H9 (cell line): ENCODE data around the gene CLK4. TPM values are rescaled to one million over a fixed set of nuclear protein-coding genes. Genes with fewer than 3 reads are reported as not detected.
A peak's percentile ranks its signal among the peaks of the same experiment; 100 is the strongest.

Experiments used
- DNase-seq: peaks from one replicate; pipeline ENCODE4 v3.0.0-alpha.2; 2017
- H2AFZ ChIP-seq: one replicate; pipeline ENCODE4 v1.6.1; 2013; ENCODE audit warnings: mild to moderate bottlenecking, low read length, control low read depth, moderate library complexity
- H2AK5ac ChIP-seq: 2 replicates; pipeline ENCODE4 v1.6.1; 2013; ENCODE audit warnings: low read length, control low read depth, mixed read lengths; ENCODE audit not compliant: insufficient read length
- H2BK120ac ChIP-seq: one replicate; pipeline ENCODE4 v1.6.1; 2013; ENCODE audit warnings: low read depth, mild to moderate bottlenecking, low read length, control low read depth, inconsistent platforms; ENCODE audit not compliant: poor library complexity, severe bottlenecking
- H2BK12ac ChIP-seq: 2 replicates; pipeline ENCODE4 v1.6.1; 2013; ENCODE audit warnings: low read length, control low read depth, mixed read lengths, low read depth; ENCODE audit not compliant: insufficient read length
- H2BK15ac ChIP-seq: 2 replicates; pipeline ENCODE4 v1.6.1; 2013; ENCODE audit warnings: low read depth, low read length, control low read depth
- H2BK20ac ChIP-seq: one replicate; pipeline ENCODE4 v1.6.1; 2013; ENCODE audit warnings: low read depth, mild to moderate bottlenecking, low read length, control low read depth, inconsistent platforms; ENCODE audit not compliant: poor library complexity, severe bottlenecking
- H2BK5ac ChIP-seq: 2 replicates; pipeline ENCODE4 v1.6.1; 2013; ENCODE audit warnings: low read length, control low read depth, mixed read lengths; ENCODE audit not compliant: insufficient read length
- H3K14ac ChIP-seq: 2 replicates; pipeline ENCODE4 v1.6.1; 2013; ENCODE audit warnings: low read length, control low read depth; ENCODE audit not compliant: insufficient read depth
- H3K18ac ChIP-seq: 2 replicates; pipeline ENCODE4 v1.6.1; 2013; ENCODE audit warnings: low read depth, mild to moderate bottlenecking, mixed read lengths, low read length, control low read depth; ENCODE audit not compliant: insufficient read length
- H3K23ac ChIP-seq: 2 replicates; pipeline ENCODE4 v1.6.1; 2013; ENCODE audit warnings: low read length, control low read depth, mixed read lengths, low read depth; ENCODE audit not compliant: insufficient read length
- H3K23me2 ChIP-seq: 2 replicates; pipeline ENCODE4 v1.6.1; 2013; ENCODE audit warnings: low read depth, mild to moderate bottlenecking, mixed read lengths, low read length, control low read depth; ENCODE audit not compliant: insufficient read length, poor library complexity, severe bottlenecking
- H3K27ac ChIP-seq: 2 replicates; pipeline ENCODE4 v1.5.1; 2013; ENCODE audit warnings: low read length, control low read depth, mixed read lengths, low read depth; ENCODE audit not compliant: insufficient read length
- H3K27me3 ChIP-seq: 2 replicates; pipeline ENCODE4 v1.6.1; 2013; ENCODE audit warnings: low read length, control low read depth, inconsistent platforms; ENCODE audit not compliant: insufficient read depth
- H3K4ac ChIP-seq: 2 replicates; pipeline ENCODE4 v1.6.1; 2013; ENCODE audit warnings: low read depth, mild to moderate bottlenecking, control low read depth, inconsistent platforms, low read length, moderate library complexity
- H3K4me1 ChIP-seq: 2 replicates; pipeline ENCODE4 v1.6.1; 2013; ENCODE audit warnings: low read length, control low read depth, inconsistent platforms; ENCODE audit not compliant: insufficient read depth
- H3K4me2 ChIP-seq: 2 replicates; pipeline ENCODE4 v1.6.1; 2013; ENCODE audit warnings: low read length, control low read depth, mixed read lengths; ENCODE audit not compliant: insufficient read length, insufficient read depth
- H3K56ac ChIP-seq: 2 replicates; pipeline ENCODE4 v1.6.1; 2013; ENCODE audit warnings: low read depth, mild to moderate bottlenecking, mixed read lengths, low read length, control low read depth; ENCODE audit not compliant: insufficient read length
- H3K79me1 ChIP-seq: 2 replicates; pipeline ENCODE4 v1.6.1; 2013; ENCODE audit warnings: low read depth, mild to moderate bottlenecking, moderate library complexity, low read length, control low read depth, inconsistent platforms; ENCODE audit not compliant: insufficient read depth, poor library complexity, severe bottlenecking
- H3K79me2 ChIP-seq: 2 replicates; pipeline ENCODE4 v1.6.1; 2013; ENCODE audit warnings: low read length, control low read depth, inconsistent platforms; ENCODE audit not compliant: insufficient read depth
- H3K9ac ChIP-seq: 2 replicates; pipeline ENCODE4 v1.6.1; 2013; ENCODE audit warnings: low read length, control low read depth, mixed read lengths; ENCODE audit not compliant: insufficient read length; ENCODE audit errors: extremely low read depth
- H3K9me3 ChIP-seq: one replicate; pipeline ENCODE4 v1.6.1; 2013; ENCODE audit warnings: low read depth, low read length, inconsistent platforms; ENCODE audit not compliant: control insufficient read depth
- H3T11ph ChIP-seq: one replicate; pipeline ENCODE4 v1.6.1; 2013; ENCODE audit warnings: mild to moderate bottlenecking, low read length, control low read depth, inconsistent platforms
- H4K20me1 ChIP-seq: one replicate; pipeline ENCODE4 v1.6.1; 2013; ENCODE audit not compliant: control insufficient read depth, insufficient read length, insufficient read depth
- H4K5ac ChIP-seq: 2 replicates; pipeline ENCODE4 v1.6.1; 2013; ENCODE audit warnings: low read depth, mild to moderate bottlenecking, mixed read lengths, low read length, control low read depth; ENCODE audit not compliant: insufficient read length
- H4K8ac ChIP-seq: replicated peaks from 2 replicates; pipeline ENCODE4 v1.6.1; 2013; ENCODE audit warnings: low read length, control low read depth, mixed read lengths, low read depth; ENCODE audit not compliant: insufficient read length
- H4K91ac ChIP-seq: 2 replicates; pipeline ENCODE4 v1.6.1; 2013; ENCODE audit warnings: low read depth, mild to moderate bottlenecking, moderate library complexity, mixed read lengths, low read length, control low read depth; ENCODE audit not compliant: insufficient read length
- H3K27ac Mint-ChIP-seq, 3 experiments: 2 replicates in 2 of 3; 3 replicates in 1 of 3; pipeline ENCODE4 v1.8.0; 2020 to 2021; ENCODE audit warnings: mixed read lengths in 3 of 3, mild to moderate bottlenecking in 1 of 3, moderate library complexity in 1 of 3
- H3K27me3 Mint-ChIP-seq: 2 replicates; pipeline ENCODE4 v1.8.0; 2021; ENCODE audit warnings: low read depth, mild to moderate bottlenecking, moderate library complexity, mixed read lengths
- H3K36me3 Mint-ChIP-seq, 3 experiments: 2 replicates in 2 of 3; 3 replicates in 1 of 3; pipeline ENCODE4 v1.8.0; 2020 to 2021; ENCODE audit warnings: low read depth in 3 of 3, mixed read lengths in 3 of 3; ENCODE audit not compliant: insufficient read depth in 1 of 3
- H3K4me1 Mint-ChIP-seq, 2 experiments: 2 replicates each; pipeline ENCODE4 v1.8.0; 2020; ENCODE audit warnings: mixed read lengths in 2 of 2
- H3K4me3 Mint-ChIP-seq, 2 experiments: 2 replicates in 1 of 2; 3 replicates in 1 of 2; pipeline ENCODE4 v1.8.0; 2020 to 2021; ENCODE audit warnings: mild to moderate bottlenecking in 2 of 2, mixed read lengths in 2 of 2, moderate library complexity in 1 of 2
- H3K9me3 Mint-ChIP-seq, 2 experiments: 2 replicates in 1 of 2; 3 replicates in 1 of 2; pipeline ENCODE4 v1.8.0; 2020; ENCODE audit warnings: mild to moderate bottlenecking in 2 of 2, mixed read lengths in 2 of 2, moderate library complexity in 1 of 2
- CTCF ChIP-seq: fragments of 200-600 bp; sonication (generic); conservative IDR thresholded peaks from 3 replicates; pipeline ENCODE4 v1.8.0; 2021; ENCODE audit warnings: antibody characterized with exemption, mild to moderate bottlenecking
- WGBS: extraction: QIAGEN DNeasy Blood & Tissue Kit; methylation state at CpG from one replicate; pipeline ENCODE4 v1.1.7; 2013; ENCODE audit warnings: missing lambda C conversion rate, low lambda C conversion rate, mixed read lengths; ENCODE audit not compliant: insufficient read length; ENCODE audit errors: extremely low coverage; 5-methylcytosine and 5-hydroxymethylcytosine counted together
- total RNA-seq: library from RNA; stranded (reverse); gene quantifications from 2 replicates; pipeline ENCODE4 v1.2.1, GENCODE V29; 2021

The CLK4 gene
- total RNA-seq, 1 experiment from 2014 or later = 12.5 TPM

GRCh38 chr5:178644826-178645545 lies 18.1 kb upstream of the CLK4 start:
- H4K5ac ChIP-seq = no peak overlapping the region
- H2BK12ac ChIP-seq = no peak overlapping the region
- no peak overlapping the region for H3K4me2 ChIP-seq
- no CpG with 5 or more reads among the region's 7 CpGs for WGBS
- no peak overlapping the region for H4K91ac ChIP-seq
- H3K9me3 Mint-ChIP-seq = peaks cover 14 to 39% of the 10 kb centered on the region in 2 experiments
- no peak overlapping the region for H2BK20ac ChIP-seq
- H4K20me1 ChIP-seq = no peaks in the 10 kb centered on the region
- no peaks in the 10 kb centered on the region for H3K4me1 ChIP-seq
- peaks cover 0 to 2% of the 10 kb centered on the region in 2 experiments; a peak in 1 of 4 replicates for H3K4me1 Mint-ChIP-seq
- no peak overlapping the region for H4K8ac ChIP-seq
- H3K23me2 ChIP-seq = no peaks in the 10 kb centered on the region
- H3K9ac ChIP-seq = no peak overlapping the region
- TF ChIP-seq CTCF = no peak
- H3K27ac ChIP-seq = no peak overlapping the region
- no peak overlapping the region for H3K18ac ChIP-seq
- H2BK5ac ChIP-seq = no peak overlapping the region
- no peak overlapping the region for H3T11ph ChIP-seq
- H2AK5ac ChIP-seq = no peak overlapping the region
- H3K27ac Mint-ChIP-seq = peak overlapping the region in 1 of 3 experiments; percentile 42; a peak in 1 of 7 replicates
- H3K4me3 Mint-ChIP-seq = no peak overlapping the region
- no peaks in the 10 kb centered on the region for H3K79me2 ChIP-seq
- H2BK15ac ChIP-seq = no peak overlapping the region
- H3K14ac ChIP-seq = no peak overlapping the region
- no peak overlapping the region for H2BK120ac ChIP-seq
- no peaks in the 10 kb centered on the region; a peak in 3 of 7 replicates for H3K36me3 Mint-ChIP-seq
- H3K23ac ChIP-seq = no peak overlapping the region
- H3K9me3 ChIP-seq = no peaks in the 10 kb centered on the region
- no peak overlapping the region for H2AFZ ChIP-seq
- no peak overlapping the region for H3K4ac ChIP-seq
- no peak overlapping the region for H3K56ac ChIP-seq
- H3K79me1 ChIP-seq = no peaks in the 10 kb centered on the region
- no peak for DNase-seq
- H3K27me3 Mint-ChIP-seq = peaks cover 21% of the 10 kb centered on the region
- no peaks in the 10 kb centered on the region for H3K27me3 ChIP-seq
